Subcutaneous adipose tissue (tissue), 4 donors: ENCODE data around the gene LYPD6B. TPM values are rescaled to one million over a fixed set of nuclear protein-coding genes. Genes with fewer than 3 reads are reported as not detected.

ENCODE experiments used
- total RNA-seq, 4 donors: library from RNA; depleted of rRNA; stranded (reverse); fragments of >200 nt; gene quantifications; one replicate each; pipeline ENCODE4 v1.1.0, GENCODE V29; 2016
- TF ChIP-seq, protein P1 (sequence below): fragments of 450-650 bp; IDR thresholded peaks from one replicate; pipeline ENCODE4 v1.5.1; 2016; ENCODE audit warnings: low read depth, mild to moderate bottlenecking, control low read depth, antibody characterized with exemption, moderate library complexity

Gene LYPD6B
- total RNA-seq, 4 donors from 2014 or later: not detected

DNA sequence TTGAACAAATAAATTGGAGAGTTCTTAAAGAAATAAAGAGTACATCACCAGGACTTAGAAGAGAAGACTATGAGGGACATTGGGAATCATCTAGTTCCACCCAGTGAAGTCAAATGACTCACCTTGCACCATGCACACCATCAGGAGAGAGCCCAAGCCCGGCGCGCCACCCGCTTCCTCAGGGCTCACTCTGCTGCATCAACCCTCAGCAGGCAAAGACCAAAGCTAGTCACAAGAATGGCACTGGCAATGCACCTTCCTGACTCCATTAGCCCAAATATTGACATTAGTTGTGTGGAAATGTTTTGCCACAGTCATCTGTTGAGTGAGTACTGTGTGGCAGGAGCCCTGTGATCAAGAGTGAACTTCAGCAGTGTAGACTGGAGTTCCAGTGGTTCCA lies 7.1 kb upstream of the LYPD6B start:
- TF ChIP-seq, protein P1, sequence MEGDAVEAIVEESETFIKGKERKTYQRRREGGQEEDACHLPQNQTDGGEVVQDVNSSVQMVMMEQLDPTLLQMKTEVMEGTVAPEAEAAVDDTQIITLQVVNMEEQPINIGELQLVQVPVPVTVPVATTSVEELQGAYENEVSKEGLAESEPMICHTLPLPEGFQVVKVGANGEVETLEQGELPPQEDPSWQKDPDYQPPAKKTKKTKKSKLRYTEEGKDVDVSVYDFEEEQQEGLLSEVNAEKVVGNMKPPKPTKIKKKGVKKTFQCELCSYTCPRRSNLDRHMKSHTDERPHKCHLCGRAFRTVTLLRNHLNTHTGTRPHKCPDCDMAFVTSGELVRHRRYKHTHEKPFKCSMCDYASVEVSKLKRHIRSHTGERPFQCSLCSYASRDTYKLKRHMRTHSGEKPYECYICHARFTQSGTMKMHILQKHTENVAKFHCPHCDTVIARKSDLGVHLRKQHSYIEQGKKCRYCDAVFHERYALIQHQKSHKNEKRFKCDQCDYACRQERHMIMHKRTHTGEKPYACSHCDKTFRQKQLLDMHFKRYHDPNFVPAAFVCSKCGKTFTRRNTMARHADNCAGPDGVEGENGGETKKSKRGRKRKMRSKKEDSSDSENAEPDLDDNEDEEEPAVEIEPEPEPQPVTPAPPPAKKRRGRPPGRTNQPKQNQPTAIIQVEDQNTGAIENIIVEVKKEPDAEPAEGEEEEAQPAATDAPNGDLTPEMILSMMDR: no peak

DNA sequence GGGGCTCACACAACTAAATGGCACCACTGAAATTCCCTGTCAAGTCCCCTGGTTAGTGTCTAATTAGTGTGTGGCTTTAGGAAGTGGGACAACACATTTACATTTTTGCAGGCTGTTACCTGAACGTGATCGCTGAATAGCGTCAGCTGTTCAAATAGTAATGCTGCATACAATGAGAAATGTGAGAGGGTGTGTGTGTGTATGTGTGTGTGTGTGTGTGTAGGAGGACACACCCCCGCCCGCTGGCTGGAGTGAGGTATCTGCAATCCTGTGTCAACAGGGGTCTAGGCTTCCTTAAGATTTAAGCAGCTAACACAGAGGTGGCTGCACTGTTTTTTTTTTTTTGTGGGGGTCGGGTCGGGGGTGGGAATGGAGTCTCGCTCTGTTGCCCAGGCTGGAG lies 4.8 kb upstream of the LYPD6B start:
- TF ChIP-seq, protein P1: no peak

DNA sequence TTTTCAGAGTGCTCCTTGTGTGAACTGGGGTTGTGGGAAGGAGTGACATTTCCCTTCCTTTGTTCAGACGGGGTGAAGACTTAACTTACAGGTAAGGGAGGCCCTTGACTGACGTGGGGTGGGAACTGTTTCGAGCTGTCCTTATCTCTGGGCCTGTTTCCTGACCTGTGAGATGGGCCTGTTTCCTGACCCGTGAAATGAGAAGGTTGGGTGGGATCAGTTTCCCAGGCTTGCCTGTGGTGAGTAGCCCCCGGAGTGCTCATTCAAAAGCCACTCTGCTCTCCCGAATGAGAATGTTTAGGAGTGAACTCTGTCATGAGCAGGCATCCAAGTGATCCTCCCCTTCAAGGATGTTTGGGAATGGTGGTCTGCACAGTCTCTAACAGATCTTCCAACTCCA lies 4.1 kb upstream of the LYPD6B start:
- TF ChIP-seq, protein P1: no peak

DNA sequence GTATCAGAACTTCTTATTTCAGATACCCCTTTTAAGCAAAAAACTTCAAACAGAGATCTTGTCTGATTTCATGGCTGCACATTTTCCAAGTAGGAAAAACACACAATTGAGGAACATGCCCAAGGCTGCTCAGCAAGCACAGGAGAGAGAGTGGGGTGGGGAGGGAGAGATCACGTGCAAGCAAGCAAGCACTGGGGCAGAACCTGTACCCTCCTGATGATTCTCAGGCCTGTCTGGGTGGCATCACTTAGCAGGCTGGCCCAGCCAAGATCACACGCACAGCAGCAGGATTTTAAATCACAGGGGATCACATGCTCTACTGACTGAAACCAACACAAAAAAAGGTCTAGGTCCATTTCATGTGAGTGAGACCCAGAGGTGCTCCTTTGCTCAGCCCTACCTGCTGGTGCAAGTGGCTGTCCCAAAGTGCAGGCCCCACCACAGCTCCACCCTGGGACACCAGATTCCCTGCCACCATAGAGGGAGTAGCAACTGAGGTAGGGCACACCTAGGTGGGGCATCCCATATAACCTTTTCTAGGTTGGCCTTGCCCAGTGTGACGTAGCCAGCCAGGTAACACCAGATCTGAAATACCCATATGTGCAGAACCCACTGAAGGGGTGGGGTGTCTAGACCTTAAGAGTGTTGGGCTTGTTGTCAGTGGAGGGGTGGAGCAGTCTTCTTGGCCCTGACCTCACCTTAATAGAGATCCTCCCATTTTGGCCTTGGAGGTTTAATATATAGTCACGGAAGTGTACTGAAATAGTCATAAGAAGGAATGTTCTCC lies 1.8 kb upstream of the LYPD6B start:
- TF ChIP-seq, protein P1: no peak

DNA sequence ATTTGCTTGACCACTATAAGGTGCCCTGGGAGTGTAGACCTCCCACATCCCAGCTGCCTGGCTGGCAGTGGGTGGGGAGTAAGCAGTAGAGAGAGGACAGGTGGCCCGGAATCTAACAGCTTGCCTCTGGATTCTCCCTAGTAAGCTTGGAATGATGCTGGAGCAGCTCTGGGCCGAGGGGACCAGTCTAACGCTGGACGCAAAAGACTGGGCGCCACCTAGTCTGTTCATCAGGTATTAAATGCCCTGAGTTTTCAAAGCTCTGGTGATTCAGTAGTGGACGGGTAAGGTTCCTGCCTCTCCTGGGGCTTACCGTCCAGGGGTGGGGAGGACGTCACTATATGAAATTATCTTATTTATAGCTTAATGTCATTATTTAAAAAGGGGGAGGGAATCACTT lies 648 bp upstream of the LYPD6B start:
- TF ChIP-seq, protein P1: no peak

DNA sequence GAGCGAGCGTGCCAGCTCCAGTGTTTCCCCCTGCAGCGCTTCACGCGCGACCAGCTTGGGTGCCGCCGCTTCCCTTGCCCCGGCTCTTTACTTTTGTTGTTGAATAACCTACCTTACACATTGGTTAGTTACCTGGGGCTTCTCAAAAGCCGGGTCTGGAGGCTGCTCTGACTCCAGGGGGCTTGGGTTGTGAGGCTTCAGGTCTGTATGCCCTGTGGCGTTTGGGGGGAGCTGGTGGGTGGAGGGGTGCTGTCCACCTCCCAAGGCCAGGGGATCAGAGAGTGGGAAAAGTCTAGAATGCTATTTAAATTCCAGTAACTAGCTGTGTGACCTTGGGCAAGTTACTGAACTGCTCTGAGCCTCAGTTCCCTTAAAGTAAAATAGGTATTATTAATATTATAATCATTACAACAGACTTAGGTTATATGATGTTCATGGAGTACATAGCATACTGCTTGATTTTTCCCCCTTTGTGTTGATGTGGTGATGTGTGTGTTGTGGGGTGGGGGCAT lies 770 bp downstream of the LYPD6B start:
- TF ChIP-seq, protein P1: no peak

DNA sequence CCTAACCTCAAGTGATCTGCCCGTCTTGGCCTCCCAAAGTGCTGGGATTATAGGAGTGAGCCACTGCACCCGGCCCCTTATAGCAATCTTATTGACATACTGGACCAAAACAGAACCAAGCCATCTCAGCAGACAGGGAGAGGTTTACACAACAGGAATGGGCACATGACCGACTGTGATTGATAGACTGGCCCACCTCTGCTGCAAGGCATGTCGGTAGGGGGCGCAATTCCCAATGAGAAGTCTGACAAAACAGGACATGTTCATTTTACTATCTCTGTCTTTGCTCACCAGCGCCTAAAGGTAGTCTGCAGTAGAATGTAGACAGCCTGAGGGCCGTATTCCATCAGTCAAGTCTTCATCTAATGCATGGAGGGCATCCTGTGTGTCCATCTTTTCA lies 2.0 kb downstream of the LYPD6B start:
- TF ChIP-seq, protein P1: no peak
